Measurements from ENCODE around the gene PNMA8B. TPM values are rescaled to one million over a fixed set of nuclear protein-coding genes. Genes with fewer than 3 reads are reported as not detected.

Gene PNMA8B
- total RNA-seq, 6 donors from 2014 or later, result 0.39 to 2.7 (median 1.6) TPM

DNA sequence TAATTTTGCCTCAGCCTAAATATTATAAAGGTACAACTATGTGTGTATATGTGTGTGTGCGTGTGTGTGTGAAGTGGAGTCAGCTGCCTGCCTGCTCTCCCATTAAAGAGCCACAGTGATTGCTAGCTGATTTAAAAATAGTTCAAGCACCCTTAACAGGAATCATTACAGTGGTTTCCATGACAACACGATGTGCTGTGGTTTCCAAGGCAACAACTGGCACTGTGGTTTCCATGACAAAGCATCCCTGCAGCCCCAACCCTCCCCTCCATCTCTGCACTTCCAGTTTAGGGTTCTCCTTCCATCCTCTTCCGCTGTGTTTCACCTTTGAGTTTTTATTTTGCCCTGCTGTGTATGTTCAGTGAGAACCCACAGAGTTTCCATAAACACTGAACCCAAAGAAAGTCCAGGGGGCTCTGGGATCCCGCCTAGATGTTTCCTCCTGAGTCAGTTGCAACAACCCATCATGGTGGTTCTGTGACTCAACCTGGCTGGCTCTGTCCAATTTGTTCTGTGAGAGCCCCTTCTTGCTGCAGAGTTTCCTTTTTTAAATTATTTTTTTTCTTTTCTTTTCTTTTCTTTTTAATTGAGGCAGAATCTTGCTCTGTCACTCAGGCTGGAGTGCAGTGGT lies 17.2 kb downstream of the PNMA8B start:
- Histone ChIP-seq H3K9me3 (no peaks in the 10 kb centered on the region), H3K4me3 (no peak overlapping the region), H3K36me3 (no peaks in the 10 kb centered on the region), H3K4me1 (peaks cover 0 to 3% (median 0%) of the 10 kb centered on the region in 4 donors), H3K27me3 (no peaks in the 10 kb centered on the region), H3K27ac (no peak overlapping the region)
- ATAC-seq (ENCODE audit: low FRiP score in 2 of 2) (no peak), DNase-seq (no peak)
- 38 to 51% methylated on average over 4 of the region's 4 CpGs for WGBS, 2 donors
- TF ChIP-seq EP300 (IDR thresholded peaks at IDR 0.05), result no peak
- TF ChIP-seq, protein P1, sequence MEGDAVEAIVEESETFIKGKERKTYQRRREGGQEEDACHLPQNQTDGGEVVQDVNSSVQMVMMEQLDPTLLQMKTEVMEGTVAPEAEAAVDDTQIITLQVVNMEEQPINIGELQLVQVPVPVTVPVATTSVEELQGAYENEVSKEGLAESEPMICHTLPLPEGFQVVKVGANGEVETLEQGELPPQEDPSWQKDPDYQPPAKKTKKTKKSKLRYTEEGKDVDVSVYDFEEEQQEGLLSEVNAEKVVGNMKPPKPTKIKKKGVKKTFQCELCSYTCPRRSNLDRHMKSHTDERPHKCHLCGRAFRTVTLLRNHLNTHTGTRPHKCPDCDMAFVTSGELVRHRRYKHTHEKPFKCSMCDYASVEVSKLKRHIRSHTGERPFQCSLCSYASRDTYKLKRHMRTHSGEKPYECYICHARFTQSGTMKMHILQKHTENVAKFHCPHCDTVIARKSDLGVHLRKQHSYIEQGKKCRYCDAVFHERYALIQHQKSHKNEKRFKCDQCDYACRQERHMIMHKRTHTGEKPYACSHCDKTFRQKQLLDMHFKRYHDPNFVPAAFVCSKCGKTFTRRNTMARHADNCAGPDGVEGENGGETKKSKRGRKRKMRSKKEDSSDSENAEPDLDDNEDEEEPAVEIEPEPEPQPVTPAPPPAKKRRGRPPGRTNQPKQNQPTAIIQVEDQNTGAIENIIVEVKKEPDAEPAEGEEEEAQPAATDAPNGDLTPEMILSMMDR (IDR thresholded peaks at IDR 0.05), result no peak
- TF ChIP-seq POLR2A (IDR thresholded peaks at IDR 0.05), result no peak
- TF ChIP-seq POLR2AphosphoS5 (IDR thresholded peaks at IDR 0.05), result no peak

DNA sequence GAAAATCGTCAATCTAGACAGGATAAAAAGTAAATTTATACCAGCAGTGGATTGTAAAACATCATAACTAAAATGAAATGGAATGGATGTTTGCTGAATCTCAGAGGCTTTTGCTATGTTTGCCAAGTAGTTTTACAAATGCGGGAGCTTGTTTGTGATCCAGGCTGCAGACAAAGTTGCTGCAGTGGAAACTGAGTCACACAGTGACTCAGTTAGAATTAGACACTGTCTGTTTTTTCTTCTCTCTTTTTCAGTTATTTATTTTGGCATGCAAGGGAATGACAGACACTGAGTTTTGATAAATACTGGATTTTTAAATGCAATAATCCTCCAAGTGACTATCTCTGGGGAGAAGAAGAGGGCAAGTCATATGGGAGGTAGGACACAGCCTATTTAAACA lies 19.7 kb downstream of the PNMA8B start:
- H3K36me3 ChIP-seq, result no peaks in the 10 kb centered on the region
- ATAC-seq (ENCODE audit: low FRiP score in 2 of 2) (no peak), DNase-seq (no peak)
- H3K9me3 ChIP-seq, result no peaks in the 10 kb centered on the region
- H3K4me1 ChIP-seq, result peaks cover 8 to 11% (median 9%) of the 10 kb centered on the region in 4 donors
- TF ChIP-seq POLR2AphosphoS5 (IDR thresholded peaks at IDR 0.05), result no peak
- TF ChIP-seq POLR2A (IDR thresholded peaks at IDR 0.05), result no peak
- TF ChIP-seq, protein P1 (IDR thresholded peaks at IDR 0.05), result no peak
- no peak for TF ChIP-seq EP300 (IDR thresholded peaks at IDR 0.05)
- peaks cover 0 to 6% (median 3%) of the 10 kb centered on the region in 4 donors for H3K27me3 ChIP-seq
- no peak overlapping the region for H3K27ac ChIP-seq
- no peak overlapping the region for H3K4me3 ChIP-seq
- 71 to 77% methylated on average over 2 of the region's 2 CpGs for WGBS, 2 donors

DNA sequence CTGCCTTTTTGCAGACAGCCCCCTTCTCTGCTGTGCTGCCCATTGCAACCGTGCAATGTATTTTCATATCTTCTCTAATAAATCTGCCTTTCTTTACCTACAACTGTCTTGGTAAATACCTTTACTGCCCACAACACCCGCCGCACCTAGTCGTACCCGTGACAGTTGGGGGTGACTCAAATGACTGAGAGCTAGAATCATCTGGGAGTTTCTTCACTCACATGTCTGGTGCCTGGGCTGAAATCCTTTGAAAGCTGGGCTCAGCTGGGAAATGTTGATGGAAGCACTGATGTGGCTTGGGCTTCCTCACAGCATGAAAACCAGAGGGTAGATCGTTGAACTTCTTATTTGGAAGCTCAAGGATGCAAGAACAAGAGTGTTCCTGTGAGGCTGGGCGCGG lies 21.5 kb downstream of the PNMA8B start:
- no peak overlapping the region for H3K4me3 ChIP-seq
- no peaks in the 10 kb centered on the region for H3K9me3 ChIP-seq
- no peak overlapping the region for H3K27ac ChIP-seq
- 81 to 86% methylated on average over 8 of the region's 8 CpGs for WGBS, 2 donors
- peaks cover 0 to 6% (median 3%) of the 10 kb centered on the region in 4 donors for H3K27me3 ChIP-seq
- H3K4me1 ChIP-seq, result peaks cover 8 to 14% (median 10%) of the 10 kb centered on the region in 4 donors
- no peak for ATAC-seq (ENCODE audit: low FRiP score in 2 of 2)
- DNase-seq, result no peak
- no peaks in the 10 kb centered on the region for H3K36me3 ChIP-seq
- TF ChIP-seq, protein P1 (IDR thresholded peaks at IDR 0.05), result no peak
- TF ChIP-seq EP300 (IDR thresholded peaks at IDR 0.05) (no peak), POLR2A (IDR thresholded peaks at IDR 0.05) (no peak), POLR2AphosphoS5 (IDR thresholded peaks at IDR 0.05) (no peak)

DNA sequence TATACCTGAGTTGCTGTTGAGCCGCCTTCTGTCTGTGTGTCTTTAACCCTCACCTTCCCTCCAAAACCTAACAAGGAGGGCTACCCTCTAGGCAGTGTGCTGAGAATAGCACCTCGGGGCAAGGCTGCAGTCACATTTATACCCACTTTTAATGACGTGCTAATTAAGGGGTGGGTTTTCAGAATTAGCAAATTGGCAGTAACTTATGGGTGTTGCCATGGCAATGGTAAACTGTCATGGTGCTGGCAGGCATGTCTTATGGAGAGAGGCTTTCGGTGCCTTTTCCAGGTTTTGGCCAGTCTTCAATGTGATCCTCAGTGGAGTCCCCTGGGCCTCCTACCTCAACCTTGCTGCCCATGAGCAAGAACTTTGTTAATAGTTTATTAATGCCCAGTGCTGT lies 23.1 kb downstream of the PNMA8B start:
- Histone ChIP-seq H3K4me3 (no peak overlapping the region), H3K36me3 (no peaks in the 10 kb centered on the region), H3K27me3 (peaks cover 0 to 6% (median 3%) of the 10 kb centered on the region in 4 donors), H3K9me3 (no peaks in the 10 kb centered on the region), H3K4me1 (peaks cover 8 to 14% (median 10%) of the 10 kb centered on the region in 4 donors), H3K27ac (no peak overlapping the region)
- no peak for TF ChIP-seq EP300 (IDR thresholded peaks at IDR 0.05)
- TF ChIP-seq POLR2AphosphoS5 (IDR thresholded peaks at IDR 0.05), result no peak
- TF ChIP-seq, protein P1 (IDR thresholded peaks at IDR 0.05), result no peak
- no peak for TF ChIP-seq POLR2A (IDR thresholded peaks at IDR 0.05)
- no peak for DNase-seq
- ATAC-seq (ENCODE audit: low FRiP score in 2 of 2), result no peak
- 83 to 95% methylated on average over 3 to 4 of the region's 4 CpGs for WGBS, 2 donors
